Measurements from ENCODE around the gene PAPPA2.

PAPPA2 gene

DNA sequence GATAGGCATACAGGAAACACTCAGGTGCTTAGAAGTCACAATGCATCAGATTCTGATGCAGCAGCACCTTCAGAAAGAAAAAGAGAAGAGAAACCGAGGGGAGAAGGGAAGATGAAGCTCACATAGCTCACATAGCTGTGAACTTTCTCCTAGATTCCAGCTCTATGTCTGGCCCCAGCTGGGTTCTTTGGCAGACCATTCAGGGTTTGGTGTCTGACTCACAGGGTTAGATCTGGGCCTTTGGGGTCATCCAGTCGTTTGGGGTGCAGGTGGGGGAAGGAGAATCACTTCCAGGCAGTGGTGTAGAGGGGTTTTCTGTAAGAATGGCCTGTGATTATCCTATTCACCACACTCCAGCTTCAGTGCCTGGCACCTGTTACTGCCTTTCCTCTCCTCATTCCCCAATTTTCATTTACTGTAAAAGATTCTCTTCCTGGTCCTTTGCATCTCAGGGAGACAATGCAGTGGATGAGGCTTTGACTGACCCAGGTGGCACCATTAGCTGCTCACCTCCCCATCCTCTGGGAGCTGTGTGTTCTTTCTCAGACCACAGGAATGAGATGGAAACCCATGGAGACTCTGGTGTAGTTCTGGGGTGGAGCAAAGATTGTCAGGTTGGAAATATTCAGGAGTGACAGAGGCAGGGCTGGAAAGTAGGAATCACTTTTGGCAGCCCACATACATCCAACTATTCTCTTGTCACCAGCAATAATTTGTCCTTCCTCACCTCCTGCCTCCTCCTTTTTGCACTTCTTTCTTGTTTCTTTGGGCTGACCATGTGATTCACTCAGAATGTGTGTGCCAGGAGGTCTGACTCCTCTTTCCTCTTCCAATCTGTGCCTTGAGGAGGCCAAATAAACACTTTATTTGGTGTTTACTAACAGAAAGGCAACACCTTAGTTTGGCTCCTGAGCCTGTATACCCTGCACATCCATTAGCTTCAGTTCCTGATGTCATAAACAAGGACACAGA, 103.3 kb downstream of the PAPPA2 start:
- H3K9me3 ChIP-seq (replicated peaks; ENCODE audit: insufficient read depth, low read length) = no peaks in the 10 kb centered on the region
- no peaks in the 10 kb centered on the region for H3K4me1 ChIP-seq (ENCODE audit: low read length)
- H3K9me2 ChIP-seq (replicated peaks; ENCODE audit: insufficient read depth, low read length) = no peaks in the 10 kb centered on the region
- DNase-seq = no peak
- no peaks in the 10 kb centered on the region for H3F3A ChIP-seq (ENCODE audit: insufficient read depth, low read length)
- H3K36me3 ChIP-seq (replicated peaks; ENCODE audit: insufficient read depth, low read length) = no peaks in the 10 kb centered on the region
- H2AFZ ChIP-seq (ENCODE audit: low read length) = no peak overlapping the region
- H3K27ac ChIP-seq (ENCODE audit: low read length) = no peak overlapping the region
- no peak overlapping the region for H3K4me3 ChIP-seq (ENCODE audit: low read length)
- H4K20me1 ChIP-seq (ENCODE audit: insufficient read depth, low read length) = no peaks in the 10 kb centered on the region
- H3K27me3 ChIP-seq (replicated peaks; ENCODE audit: insufficient read depth, low read length) = no peaks in the 10 kb centered on the region
- H3K9ac ChIP-seq (ENCODE audit: low read length) = no peak overlapping the region
- no peak overlapping the region for H3K4me2 ChIP-seq (ENCODE audit: low read depth, low read length)
- no peaks in the 10 kb centered on the region for H3K79me2 ChIP-seq (ENCODE audit: low read length)
- TF ChIP-seq EZH2phosphoT487 (IDR thresholded peaks at IDR 0.05; ENCODE audit: low read length) (no peak), EZH2 (optimal IDR thresholded peaks at IDR 0.05; ENCODE audit: low read depth, low read length) (no peak), CTCF (IDR thresholded peaks at IDR 0.05; ENCODE audit: low read length) (no peak)

- TF ChIP-seq EZH2 (optimal IDR thresholded peaks at IDR 0.05; ENCODE audit: low read depth, low read length) (no peak), CTCF (IDR thresholded peaks at IDR 0.05; ENCODE audit: low read length) (no peak)
- Histone ChIP-seq H3K9ac (ENCODE audit: low read length) (no peak overlapping the region), H3K9me2 (replicated peaks; ENCODE audit: insufficient read depth, low read length) (no peaks in the 10 kb centered on the region), H3K36me3 (replicated peaks; ENCODE audit: insufficient read depth, low read length) (no peaks in the 10 kb centered on the region), H2AFZ (ENCODE audit: low read length) (no peak overlapping the region), H3K4me1 (ENCODE audit: low read length) (no peaks in the 10 kb centered on the region), H3K4me3 (ENCODE audit: low read length) (no peak overlapping the region), H3F3A (ENCODE audit: insufficient read depth, low read length) (no peaks in the 10 kb centered on the region), H3K79me2 (ENCODE audit: low read length) (no peaks in the 10 kb centered on the region), H4K20me1 (ENCODE audit: insufficient read depth, low read length) (no peaks in the 10 kb centered on the region), H3K9me3 (replicated peaks; ENCODE audit: insufficient read depth, low read length) (no peaks in the 10 kb centered on the region), H3K4me2 (ENCODE audit: low read depth, low read length) (no peak overlapping the region), H3K27ac (ENCODE audit: low read length) (no peak overlapping the region), H3K27me3 (replicated peaks; ENCODE audit: insufficient read depth, low read length) (no peaks in the 10 kb centered on the region)
- no peak for DNase-seq
Measured at GRCh38 chr1:176567190-176567794, 104.3 kb downstream of the PAPPA2 start.

GRCh38 chr1:176568185-176568584, 105.2 kb downstream of the PAPPA2 start:
- DNase-seq = no peak
- no peaks in the 10 kb centered on the region for H3K9me2 ChIP-seq (replicated peaks; ENCODE audit: insufficient read depth, low read length)
- H2AFZ ChIP-seq (ENCODE audit: low read length) = no peak overlapping the region
- H3F3A ChIP-seq (ENCODE audit: insufficient read depth, low read length) = no peaks in the 10 kb centered on the region
- no peaks in the 10 kb centered on the region for H4K20me1 ChIP-seq (ENCODE audit: insufficient read depth, low read length)
- no peaks in the 10 kb centered on the region for H3K9me3 ChIP-seq (replicated peaks; ENCODE audit: insufficient read depth, low read length)
- H3K27me3 ChIP-seq (replicated peaks; ENCODE audit: insufficient read depth, low read length) = no peaks in the 10 kb centered on the region
- H3K4me3 ChIP-seq (ENCODE audit: low read length) = no peak overlapping the region
- no peaks in the 10 kb centered on the region for H3K36me3 ChIP-seq (replicated peaks; ENCODE audit: insufficient read depth, low read length)
- H3K4me1 ChIP-seq (ENCODE audit: low read length) = no peaks in the 10 kb centered on the region
- H3K79me2 ChIP-seq (ENCODE audit: low read length) = no peaks in the 10 kb centered on the region
- TF ChIP-seq EZH2 (optimal IDR thresholded peaks at IDR 0.05; ENCODE audit: low read depth, low read length) (no peak), EZH2phosphoT487 (IDR thresholded peaks at IDR 0.05; ENCODE audit: low read length) (no peak)
- no peak overlapping the region for H3K4me2 ChIP-seq (ENCODE audit: low read depth, low read length)
- H3K27ac ChIP-seq (ENCODE audit: low read length) = no peak overlapping the region
- H3K9ac ChIP-seq (ENCODE audit: low read length) = no peak overlapping the region

Data from MM.1S (cell line).